Activated CD4-positive, alpha-beta T cell treated with anti-CD3 and anti-CD28 coated beads, Interleukin-2, Interleukin-6, amounts not matched to agents 100 ng/mL and 50 ng/mL, durations not matched to agents 16 hours and 8 hours (primary cell): ENCODE data around the gene TM7SF2.
A peak's percentile ranks its signal among the peaks of the same experiment; 100 is the strongest.
"Not testable (repeated sequence)": the region's sequence is repeated elsewhere in the genome, so short reads cannot be mapped to it uniquely, and the experiment has no call there.

Source experiments
- DNase-seq: peaks from one replicate; pipeline ENCODE4 v3.0.0-alpha.2; 2020

TM7SF2 gene

DNA sequence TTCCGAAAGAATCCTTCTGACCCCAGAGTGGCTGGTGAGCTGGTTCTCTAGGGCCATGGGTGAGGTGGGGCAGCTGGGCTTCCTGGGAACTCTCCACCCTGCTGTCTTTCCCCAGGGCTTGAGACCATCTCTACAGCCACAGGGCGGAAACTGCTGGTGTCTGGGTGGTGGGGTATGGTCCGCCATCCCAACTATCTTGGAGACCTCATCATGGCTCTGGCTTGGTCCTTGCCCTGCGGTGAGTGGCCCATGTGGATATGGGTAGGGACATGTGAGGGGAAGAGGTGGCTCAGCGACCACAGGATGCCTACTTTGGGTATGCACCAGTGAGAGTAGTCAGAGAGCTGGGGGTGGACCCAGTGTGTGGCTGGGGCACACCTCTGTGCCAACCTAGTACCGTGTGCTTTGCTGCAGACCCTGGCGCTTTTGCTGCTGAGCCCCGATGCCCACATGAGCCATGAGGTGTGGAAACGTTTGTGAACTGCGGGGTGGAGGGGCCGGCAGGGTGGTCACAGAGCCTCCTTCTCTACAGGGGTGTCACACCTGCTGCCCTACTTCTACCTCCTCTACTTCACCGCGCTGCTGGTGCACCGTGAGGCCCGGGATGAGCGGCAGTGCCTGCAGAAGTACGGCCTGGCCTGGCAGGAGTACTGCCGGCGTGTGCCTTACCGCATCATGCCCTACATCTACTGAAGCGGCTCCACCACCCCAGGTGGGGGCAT, 3.9 kb downstream of the TM7SF2 start:
- no peak for DNase-seq

DNA sequence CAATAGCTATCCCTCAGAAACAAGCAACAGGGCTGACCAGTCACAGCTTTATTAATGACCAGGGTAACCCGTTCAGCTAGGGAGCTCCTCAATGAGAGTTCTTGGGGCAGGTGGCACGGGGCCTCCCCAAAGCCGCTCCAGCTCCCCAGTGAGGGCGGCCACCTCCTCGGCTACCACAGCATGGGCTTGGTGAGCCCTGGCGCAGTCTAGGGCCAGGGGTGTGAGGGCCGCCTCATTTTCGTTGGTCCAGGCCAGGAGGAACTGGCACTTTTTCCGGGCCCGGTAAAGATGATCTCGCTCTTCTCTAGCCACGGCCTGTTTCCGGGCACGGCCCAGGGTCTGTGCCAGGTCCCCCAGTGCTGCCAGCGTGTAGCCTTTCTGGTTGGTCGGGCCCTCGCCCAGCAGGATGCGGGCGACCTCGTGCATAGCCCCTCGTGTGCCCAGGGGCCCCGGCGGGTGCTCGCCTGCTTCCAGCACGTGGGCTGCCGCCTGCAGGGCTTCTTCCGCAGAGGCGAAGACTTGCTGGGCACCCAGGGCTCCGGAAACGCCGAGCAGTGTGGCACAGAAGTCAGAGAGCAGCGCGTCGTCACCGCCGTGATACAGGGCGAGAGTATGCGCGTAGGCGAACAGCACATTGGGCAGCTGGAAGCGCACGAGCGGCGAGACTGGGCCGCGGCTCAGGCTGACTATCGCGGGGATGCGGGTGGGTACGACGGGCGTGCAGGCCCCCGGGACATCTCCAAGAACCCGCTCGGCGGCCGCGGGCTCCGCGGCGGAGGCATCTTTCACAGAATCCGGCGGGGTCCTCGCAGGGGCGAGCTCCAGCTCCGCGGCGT, 4.9 kb downstream of the TM7SF2 start:
- peak; percentile 79 for DNase-seq

DNA sequence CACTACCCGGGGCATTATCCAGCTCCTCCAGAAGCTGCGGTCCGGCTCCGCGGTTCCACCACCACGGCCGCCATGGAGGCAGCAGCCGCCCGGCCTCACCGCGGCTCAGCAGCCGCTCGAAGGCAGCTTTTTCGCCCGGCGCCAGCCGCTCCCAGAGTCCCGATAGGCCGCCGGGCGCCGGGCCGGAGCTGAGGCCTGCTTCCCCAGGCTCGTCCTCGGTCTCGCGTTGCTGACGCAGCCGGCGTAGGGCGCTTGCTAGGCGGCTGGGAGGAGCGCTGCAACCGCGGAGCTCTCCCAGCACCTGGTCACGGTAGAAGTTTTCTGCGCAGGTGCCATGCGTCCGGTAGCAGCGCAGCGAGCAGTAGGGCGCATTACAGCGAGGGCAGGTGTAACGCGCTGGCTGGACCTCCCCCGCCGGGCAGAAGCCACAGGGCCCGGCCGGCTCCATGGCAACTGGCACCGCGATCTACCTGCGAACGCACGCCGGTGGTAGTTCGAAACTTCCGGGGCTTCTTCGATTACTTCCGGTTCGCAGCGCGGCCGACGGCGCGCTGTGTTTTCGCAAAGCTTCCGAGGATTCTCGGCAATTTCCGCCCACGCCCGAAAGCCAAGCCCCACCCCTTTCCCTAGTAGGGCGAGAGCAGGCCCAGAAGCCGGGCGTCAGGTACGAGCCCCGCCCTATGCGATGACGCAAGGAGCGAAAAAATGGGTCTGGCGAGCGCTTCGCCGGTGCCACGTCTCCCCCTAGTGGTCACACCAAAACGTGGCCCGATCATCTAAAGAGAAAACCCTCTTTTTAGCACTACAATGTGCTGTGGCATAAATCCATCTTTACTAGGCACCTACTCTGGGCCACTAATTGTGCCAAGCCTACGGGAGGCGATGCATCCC, 5.8 kb downstream of the TM7SF2 start, which contains the start of gene ZNHIT2:
TSS of gene ZNHIT2 (minus strand) at position 496 of the 891 bp plus-strand sequence. CDS start at position 448, 48 bp downstream.
- DNase-seq: peak; percentile 100

- no peak for DNase-seq
Measured at GRCh38 chr11:65118097-65118837, 6.6 kb downstream of the TM7SF2 start.

DNA sequence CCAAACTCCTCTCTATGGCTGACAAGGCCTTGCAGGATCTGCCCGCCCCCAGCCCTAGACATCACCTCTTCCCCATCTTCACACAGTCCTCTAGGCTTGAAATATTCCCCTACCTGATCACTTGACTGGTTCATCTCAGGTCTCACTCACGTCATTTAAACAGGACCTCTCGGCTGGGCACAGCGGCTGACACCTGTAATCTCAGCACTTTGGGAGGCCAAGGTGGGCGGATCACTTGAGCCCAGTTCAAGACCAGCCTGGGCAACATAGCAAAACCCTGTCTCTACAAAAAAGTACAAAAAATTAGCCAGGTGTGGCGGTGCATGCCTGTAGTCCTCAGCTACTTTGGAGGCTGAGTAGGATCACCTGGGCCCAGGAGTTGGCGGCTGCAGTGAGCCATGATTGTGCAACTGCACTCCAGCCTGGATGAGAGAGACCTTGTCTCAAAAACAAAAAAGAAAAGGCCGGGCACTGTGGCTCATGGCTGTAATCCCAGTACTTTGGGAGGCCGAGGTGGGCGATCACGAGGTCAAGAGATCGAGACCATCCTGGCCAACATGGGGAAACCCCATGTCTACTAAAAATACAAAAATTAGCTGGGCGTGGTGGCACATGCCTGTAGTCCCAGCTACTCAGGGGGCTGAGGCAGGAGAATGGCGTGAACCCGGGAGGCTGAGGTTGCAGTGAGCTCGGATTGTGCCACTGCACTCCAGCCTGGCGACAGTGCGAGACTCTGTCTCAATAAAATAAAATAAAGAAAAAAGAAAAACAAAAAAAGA, 7.4 kb downstream of the TM7SF2 start:
- DNase-seq: not testable (repeated sequence)

DNA sequence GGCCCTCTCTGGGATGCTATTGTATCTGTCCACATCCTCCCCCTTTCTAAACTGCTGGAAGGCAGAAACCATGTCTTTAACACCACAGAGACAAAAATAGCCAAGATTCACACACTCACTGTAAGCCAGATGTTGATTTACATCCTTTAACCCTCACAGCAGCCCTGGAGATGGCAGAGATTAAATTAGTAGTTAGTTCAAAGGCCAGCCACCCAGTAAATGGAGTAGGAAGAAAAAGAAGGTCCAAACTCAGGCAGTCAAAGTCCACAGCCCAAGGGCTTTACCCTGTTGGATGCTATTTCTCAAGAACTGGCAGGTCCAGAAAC, 8.0 kb downstream of the TM7SF2 start:
- no peak for DNase-seq

GRCh38 chr11:65120831-65121230, 9.2 kb downstream of the TM7SF2 start:
- DNase-seq: no peak

GRCh38 chr11:65121447-65121864, 9.8 kb downstream of the TM7SF2 start:
- no peak for DNase-seq

- DNase-seq: peak; percentile 99
Measured at GRCh38 chr11:65121865-65122696, 10.4 kb downstream of the TM7SF2 start, which contains the start of the genes FAU and MRPL49. Gene FAU, minus strand, starts transcription at chr11:65122134. Its CDS starts 321 bp downstream, at chr11:65121813. Gene MRPL49, plus strand, starts transcription at chr11:65122321. Its CDS starts 26 bp downstream, at chr11:65122347.

- DNase-seq: no peak
Measured at GRCh38 chr11:65124480-65125196, 13.0 kb downstream of the TM7SF2 start.

DNA sequence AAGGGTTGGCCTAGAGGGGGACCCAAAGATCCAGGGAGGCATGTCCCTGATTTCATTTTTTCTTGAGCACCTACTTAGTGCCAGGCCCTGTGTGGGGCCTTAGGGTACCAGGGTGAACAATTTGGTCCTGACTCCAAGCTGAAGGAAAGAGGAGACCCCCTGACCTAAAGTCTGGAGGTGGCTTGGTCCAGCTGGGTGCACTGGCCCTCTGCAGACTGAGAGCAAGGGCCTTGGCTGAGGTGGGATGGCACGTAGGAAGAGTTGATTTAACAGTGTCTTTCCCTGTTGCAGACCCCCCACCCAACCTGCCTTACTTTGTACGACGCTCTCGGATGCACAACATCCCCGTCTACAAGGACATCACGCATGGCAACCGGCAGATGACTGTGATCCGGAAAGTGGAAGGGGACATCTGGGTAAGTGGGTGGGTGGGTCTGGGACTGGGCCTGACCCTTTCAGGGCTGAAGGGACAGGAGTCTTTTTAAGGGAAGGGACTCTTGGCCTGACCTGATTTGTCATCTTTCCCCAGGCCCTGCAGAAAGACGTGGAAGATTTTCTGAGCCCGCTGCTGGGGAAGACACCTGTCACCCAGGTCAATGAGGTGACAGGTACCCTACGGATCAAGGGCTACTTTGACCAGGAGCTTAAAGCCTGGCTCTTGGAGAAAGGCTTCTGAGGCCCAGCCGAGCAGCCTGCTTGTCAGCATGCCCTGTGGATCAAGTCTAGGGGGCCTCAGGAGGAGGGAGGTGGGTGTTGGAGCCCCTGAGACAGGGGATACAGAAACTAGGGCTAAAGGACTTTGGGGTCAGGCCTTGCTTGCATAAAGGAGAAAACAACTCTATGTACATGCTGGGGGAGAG, 13.8 kb downstream of the TM7SF2 start:
- DNase-seq: no peak

DNA sequence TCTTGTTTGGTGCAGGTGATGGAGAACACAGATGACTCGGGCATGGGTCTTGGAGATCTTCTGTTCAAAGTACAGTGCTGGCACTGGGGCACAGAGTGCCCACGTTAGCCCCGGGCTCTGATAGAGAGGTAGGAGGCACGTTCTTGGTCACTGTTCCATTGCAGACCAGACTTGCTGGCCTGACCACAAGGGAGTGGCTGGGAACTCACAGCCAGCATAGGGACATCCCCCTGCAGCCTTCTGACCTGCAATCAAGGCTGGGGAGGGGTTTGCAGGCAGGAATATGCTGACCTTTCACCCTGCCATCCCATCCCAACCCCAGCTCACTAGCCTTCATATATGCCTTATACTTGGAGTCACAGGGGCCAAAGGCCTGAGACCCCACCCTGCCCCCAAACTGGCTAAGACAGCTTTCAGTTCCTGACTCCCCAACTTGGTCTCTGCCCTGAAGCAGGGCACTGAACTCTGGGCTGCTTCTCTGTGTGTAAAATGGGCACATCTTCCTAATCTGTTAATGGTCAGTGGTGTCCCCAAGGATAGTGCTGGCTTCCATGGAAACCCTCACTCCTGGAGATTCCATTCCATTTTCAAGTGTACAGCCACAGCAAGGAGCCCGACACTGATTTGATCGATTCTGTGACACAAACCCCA, 15.1 kb downstream of the TM7SF2 start:
- no peak for DNase-seq

DNA sequence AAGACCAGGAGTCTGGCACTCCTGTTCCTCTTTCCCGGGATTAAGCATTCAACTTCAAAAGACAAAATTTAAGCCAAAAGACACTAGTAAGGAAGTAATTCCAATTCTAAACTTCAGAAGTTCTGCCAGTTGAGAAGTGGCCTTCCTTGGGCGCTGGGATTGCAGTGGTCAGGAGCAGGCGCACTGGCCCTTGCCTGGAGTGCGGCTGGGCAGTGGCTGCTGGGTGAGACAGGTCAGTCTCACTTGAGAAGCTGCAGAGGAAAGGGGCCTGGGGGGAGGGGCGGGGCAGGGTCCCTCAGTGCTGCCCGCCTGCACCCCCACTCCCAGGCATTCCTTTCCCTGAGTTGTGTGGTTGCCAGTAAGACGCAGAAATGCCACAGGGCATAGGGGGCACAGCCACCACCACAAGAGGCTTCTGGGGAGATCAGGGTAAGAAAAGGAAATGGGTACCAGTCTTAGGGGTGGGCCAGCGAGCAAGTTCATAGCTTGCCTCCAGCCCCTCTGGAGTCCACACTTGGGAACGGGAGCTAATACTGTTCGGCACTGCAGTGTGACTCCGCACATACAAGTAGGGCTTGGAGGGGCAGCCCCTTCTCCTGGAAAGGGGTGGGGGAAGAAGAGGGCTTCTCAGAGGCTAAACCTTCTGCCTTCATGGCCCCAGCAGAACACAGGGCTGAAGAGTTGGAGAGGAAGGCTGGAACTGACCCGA, 16.0 kb downstream of the TM7SF2 start:
- DNase-seq: no peak

DNA sequence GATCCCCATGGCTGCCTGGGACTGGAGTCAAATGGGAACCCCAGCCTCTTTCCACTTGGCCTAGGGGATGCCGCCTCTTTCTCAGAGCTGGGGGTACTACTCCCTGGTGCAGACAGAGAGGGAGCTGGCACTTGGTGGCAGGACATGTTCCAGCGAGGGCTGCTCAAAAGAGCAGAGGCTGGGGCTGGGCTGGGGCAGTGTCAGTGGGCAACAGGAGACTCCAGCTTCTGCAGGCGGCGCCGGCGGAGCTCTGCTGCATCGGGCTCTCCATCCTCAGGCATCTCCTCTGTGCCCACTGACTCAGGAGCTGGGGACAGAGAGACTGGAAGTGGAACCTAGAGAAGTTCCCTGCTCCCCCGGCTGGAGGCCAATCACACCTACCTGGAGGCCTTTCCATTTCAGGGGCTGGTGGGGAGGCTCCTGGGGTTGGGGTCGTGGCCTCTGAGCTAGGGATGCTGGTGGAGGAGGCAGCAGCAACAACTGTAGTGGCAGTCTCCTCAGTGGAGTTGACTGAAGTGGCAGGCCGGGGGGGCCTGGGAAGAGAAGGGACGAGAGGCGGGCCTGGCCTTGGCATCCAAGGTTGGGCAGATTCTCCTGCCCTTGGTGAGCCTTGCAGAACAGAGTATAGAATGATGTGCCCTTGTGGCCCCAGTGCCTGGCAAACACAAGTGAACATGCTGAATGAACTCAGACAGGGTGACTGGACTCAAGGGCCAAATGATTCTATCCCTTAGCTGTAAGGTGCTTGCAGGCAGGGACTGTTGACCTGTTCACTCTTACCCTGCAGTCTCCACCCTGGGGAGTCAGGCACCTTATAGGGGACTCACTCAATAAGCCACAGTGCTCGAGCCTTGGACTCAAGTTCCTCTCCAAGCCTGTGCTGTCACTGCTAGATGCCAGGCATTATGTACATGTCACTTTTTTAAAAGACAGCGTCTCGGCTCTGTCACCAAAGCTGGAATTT, 16.8 kb downstream of the TM7SF2 start:
- DNase-seq: no peak

- DNase-seq: no peak
Measured at GRCh38 chr11:65129649-65130441, 18.2 kb downstream of the TM7SF2 start.
